SK-N-SH treated with all-trans-retinoic acid at 6 μM for 48 hours (cell line): ENCODE data around the gene OTOR.

ENCODE experiments used
- ATAC-seq: fragments of 200-7000 bp; cut with Tn5 transposase; 3 replicates; pipeline ENCODE4 v1.9.1; 2020; ENCODE audit warnings: mild to moderate bottlenecking, moderate library complexity
- ARNTL ChIP-seq: fragments of 450-650 bp; formaldehyde crosslinking; IDR thresholded peaks from 2 replicates; pipeline ENCODE4 v1.5.0; 2020; ENCODE audit warnings: low read depth, mild to moderate bottlenecking, moderate library complexity, borderline replicate concordance
- BACH2 ChIP-seq: fragments of 250-450 bp; sonication (Bioruptor Pico); IDR thresholded peaks from 2 replicates; pipeline ENCODE4 v1.9.0; 2021; ENCODE audit warnings: mild to moderate bottlenecking, borderline replicate concordance
- ESRRG ChIP-seq: fragments of 250-450 bp; sonication (Bioruptor Pico); IDR thresholded peaks from 2 replicates; pipeline ENCODE4 v1.6.1; 2021; ENCODE audit warnings: mild to moderate bottlenecking
- GLIS3 ChIP-seq: fragments of 250-450 bp; sonication (Bioruptor Pico); IDR thresholded peaks from 2 replicates; pipeline ENCODE4 v1.5.0; 2020; ENCODE audit warnings: mild to moderate bottlenecking, moderate library complexity
- ISL1 ChIP-seq: fragments of 250-450 bp; sonication (Bioruptor Pico); IDR thresholded peaks from 2 replicates; pipeline ENCODE4 v2.1.2; 2022; ENCODE audit warnings: mild to moderate bottlenecking, moderate library complexity
- OSR1 ChIP-seq: fragments of 250-450 bp; sonication (Bioruptor Pico); IDR thresholded peaks from 2 replicates; pipeline ENCODE4 v1.8.0; 2022; ENCODE audit warnings: moderate library complexity, mild to moderate bottlenecking, inconsistent platforms
- SNAI2 ChIP-seq: fragments of 250-450 bp; sonication (Bioruptor Pico); IDR thresholded peaks from 2 replicates; pipeline ENCODE4 v1.5.0; 2020; ENCODE audit warnings: mild to moderate bottlenecking, moderate library complexity
- TCF4 ChIP-seq: fragments of 250-450 bp; sonication (Bioruptor Pico); IDR thresholded peaks from 2 replicates; pipeline ENCODE4 v1.8.0; 2021; ENCODE audit warnings: mild to moderate bottlenecking, moderate library complexity, borderline replicate concordance
- TOX ChIP-seq: fragments of 250-450 bp; sonication (Bioruptor Pico); IDR thresholded peaks from 2 replicates; pipeline ENCODE4 v1.8.0; 2021; ENCODE audit warnings: mild to moderate bottlenecking, moderate library complexity, borderline replicate concordance
- ZC3H10 ChIP-seq: fragments of 250-450 bp; sonication (Bioruptor Pico); IDR thresholded peaks from 2 replicates; pipeline ENCODE4 v1.5.1; 2021; ENCODE audit warnings: mild to moderate bottlenecking, moderate library complexity
- ZFP3 ChIP-seq: fragments of 250-450 bp; sonication (Bioruptor Pico); IDR thresholded peaks from 2 replicates; pipeline ENCODE4 v1.5.0; 2020; ENCODE audit warnings: mild to moderate bottlenecking, moderate library complexity
- ZFP30 ChIP-seq: fragments of 450-650 bp; formaldehyde crosslinking; IDR thresholded peaks from 2 replicates; pipeline ENCODE4 v1.5.0; 2022; ENCODE audit warnings: mild to moderate bottlenecking, moderate library complexity
- ZNF565 ChIP-seq: fragments of 450-650 bp; formaldehyde crosslinking; conservative IDR thresholded peaks from 2 replicates; pipeline ENCODE4 v1.5.0; 2020; ENCODE audit warnings: low read depth, mild to moderate bottlenecking, moderate library complexity
- ZNF70 ChIP-seq: fragments of 450-650 bp; formaldehyde crosslinking; IDR thresholded peaks from 2 replicates; pipeline ENCODE4 v1.5.0; 2020; ENCODE audit warnings: mild to moderate bottlenecking, moderate library complexity
- ZNF8 ChIP-seq: fragments of 450-650 bp; formaldehyde crosslinking; IDR thresholded peaks from 2 replicates; pipeline ENCODE4 v1.5.0; 2020; ENCODE audit warnings: mild to moderate bottlenecking, moderate library complexity
- TF ChIP-seq, protein P1 (sequence below): fragments of 250-450 bp; sonication (Bioruptor Pico); IDR thresholded peaks from 2 replicates; pipeline ENCODE4 v1.8.0; 2021; ENCODE audit warnings: low read depth, mild to moderate bottlenecking, moderate library complexity, borderline replicate concordance
- TF ChIP-seq, protein P2 (sequence below): fragments of 250-450 bp; sonication (Bioruptor Pico); IDR thresholded peaks from 2 replicates; pipeline ENCODE4 v1.8.0; 2020; ENCODE audit warnings: mild to moderate bottlenecking, moderate library complexity, borderline replicate concordance
- TF ChIP-seq, protein P3 (sequence below): fragments of 250-450 bp; sonication (Bioruptor Pico); IDR thresholded peaks from 2 replicates; pipeline ENCODE4 v1.5.1; 2021; ENCODE audit warnings: mild to moderate bottlenecking, moderate library complexity
- TF ChIP-seq, protein P4 (sequence below): fragments of 250-450 bp; sonication (Bioruptor Pico); IDR thresholded peaks from 2 replicates; pipeline ENCODE4 v1.5.1; 2020; ENCODE audit warnings: low read depth, mild to moderate bottlenecking, moderate library complexity

Gene OTOR, protein sequence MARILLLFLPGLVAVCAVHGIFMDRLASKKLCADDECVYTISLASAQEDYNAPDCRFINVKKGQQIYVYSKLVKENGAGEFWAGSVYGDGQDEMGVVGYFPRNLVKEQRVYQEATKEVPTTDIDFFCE

DNA sequence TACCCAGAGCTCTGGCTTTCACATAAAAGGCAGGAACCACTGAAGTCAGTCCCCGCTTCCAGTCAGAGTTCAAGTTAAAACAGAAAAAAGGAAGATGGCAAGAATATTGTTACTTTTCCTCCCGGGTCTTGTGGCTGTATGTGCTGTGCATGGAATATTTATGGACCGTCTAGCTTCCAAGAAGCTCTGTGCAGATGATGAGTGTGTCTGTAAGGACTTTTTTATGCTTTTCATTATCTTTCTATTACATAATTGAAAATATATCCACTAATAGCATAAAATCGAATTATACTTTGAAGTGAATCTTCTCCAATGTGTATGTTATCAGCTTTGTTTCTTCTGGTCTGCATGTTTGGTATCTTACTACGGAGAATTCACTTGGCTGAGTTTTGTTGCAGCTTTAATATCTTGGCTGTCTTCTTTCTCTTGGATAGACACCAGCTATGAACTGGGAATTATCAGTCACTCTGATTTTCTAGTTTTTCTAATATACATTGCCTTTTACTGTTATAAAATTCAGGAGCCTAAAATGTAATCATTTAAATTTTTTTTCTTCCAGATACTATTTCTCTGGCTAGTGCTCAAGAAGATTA is at the start of gene OTOR:
Gene OTOR (plus strand): TSS at position 51 of the 593 bp plus-strand sequence. CDS start 44 bp downstream, at position 95.
- no peak for ATAC-seq
- TF ChIP-seq ISL1 (CRISPR knock-in tag) (peak; percentile 82), SNAI2 (no peak), ZFP3 (no peak), ESRRG (CRISPR knock-in tag) (no peak), ZC3H10 (CRISPR knock-in tag) (no peak), OSR1 (CRISPR knock-in tag) (no peak), ZNF565 (no peak)
- TF ChIP-seq, all 23 proteins: peak for 1

DNA sequence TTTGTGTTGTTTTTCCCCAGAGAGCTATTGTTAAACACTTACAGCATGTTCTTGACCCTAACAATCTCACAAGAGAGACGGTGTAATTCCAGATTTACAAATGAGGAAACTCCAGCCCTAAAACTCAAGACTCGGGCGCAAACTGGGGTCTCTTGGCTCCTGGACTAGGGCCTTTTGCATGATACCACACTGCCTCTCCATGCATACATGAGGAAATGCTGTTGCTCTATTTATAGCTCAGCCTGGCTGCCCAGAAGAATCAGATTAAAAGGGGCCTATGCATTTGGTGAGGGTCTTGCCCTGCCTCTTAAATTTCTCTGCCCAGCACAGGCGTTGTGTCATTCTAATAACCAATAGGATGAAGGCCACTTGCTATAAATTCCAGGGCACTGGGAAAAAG is 48.9 kb upstream of the OTOR start:
- TF ChIP-seq ZFP30 (CRISPR knock-in tag) (no peak), ZNF8 (CRISPR knock-in tag) (no peak), BACH2 (no peak), ZNF565 (no peak), GLIS3 (CRISPR knock-in tag) (no peak), TCF4 (no peak), ZC3H10 (CRISPR knock-in tag) (no peak), ESRRG (CRISPR knock-in tag) (no peak)
- TF ChIP-seq, protein P1, sequence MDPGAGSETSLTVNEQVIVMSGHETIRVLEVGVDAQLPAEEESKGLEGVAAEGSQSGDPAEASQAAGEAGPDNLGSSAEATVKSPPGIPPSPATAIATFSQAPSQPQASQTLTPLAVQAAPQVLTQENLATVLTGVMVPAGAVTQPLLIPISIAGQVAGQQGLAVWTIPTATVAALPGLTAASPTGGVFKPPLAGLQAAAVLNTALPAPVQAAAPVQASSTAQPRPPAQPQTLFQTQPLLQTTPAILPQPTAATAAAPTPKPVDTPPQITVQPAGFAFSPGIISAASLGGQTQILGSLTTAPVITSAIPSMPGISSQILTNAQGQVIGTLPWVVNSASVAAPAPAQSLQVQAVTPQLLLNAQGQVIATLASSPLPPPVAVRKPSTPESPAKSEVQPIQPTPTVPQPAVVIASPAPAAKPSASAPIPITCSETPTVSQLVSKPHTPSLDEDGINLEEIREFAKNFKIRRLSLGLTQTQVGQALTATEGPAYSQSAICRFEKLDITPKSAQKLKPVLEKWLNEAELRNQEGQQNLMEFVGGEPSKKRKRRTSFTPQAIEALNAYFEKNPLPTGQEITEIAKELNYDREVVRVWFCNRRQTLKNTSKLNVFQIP: no peak
- TF ChIP-seq, protein P2, sequence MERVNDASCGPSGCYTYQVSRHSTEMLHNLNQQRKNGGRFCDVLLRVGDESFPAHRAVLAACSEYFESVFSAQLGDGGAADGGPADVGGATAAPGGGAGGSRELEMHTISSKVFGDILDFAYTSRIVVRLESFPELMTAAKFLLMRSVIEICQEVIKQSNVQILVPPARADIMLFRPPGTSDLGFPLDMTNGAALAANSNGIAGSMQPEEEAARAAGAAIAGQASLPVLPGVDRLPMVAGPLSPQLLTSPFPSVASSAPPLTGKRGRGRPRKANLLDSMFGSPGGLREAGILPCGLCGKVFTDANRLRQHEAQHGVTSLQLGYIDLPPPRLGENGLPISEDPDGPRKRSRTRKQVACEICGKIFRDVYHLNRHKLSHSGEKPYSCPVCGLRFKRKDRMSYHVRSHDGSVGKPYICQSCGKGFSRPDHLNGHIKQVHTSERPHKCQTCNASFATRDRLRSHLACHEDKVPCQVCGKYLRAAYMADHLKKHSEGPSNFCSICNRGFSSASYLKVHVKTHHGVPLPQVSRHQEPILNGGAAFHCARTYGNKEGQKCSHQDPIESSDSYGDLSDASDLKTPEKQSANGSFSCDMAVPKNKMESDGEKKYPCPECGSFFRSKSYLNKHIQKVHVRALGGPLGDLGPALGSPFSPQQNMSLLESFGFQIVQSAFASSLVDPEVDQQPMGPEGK (CRISPR knock-in tag): no peak
- TF ChIP-seq, protein P3, sequence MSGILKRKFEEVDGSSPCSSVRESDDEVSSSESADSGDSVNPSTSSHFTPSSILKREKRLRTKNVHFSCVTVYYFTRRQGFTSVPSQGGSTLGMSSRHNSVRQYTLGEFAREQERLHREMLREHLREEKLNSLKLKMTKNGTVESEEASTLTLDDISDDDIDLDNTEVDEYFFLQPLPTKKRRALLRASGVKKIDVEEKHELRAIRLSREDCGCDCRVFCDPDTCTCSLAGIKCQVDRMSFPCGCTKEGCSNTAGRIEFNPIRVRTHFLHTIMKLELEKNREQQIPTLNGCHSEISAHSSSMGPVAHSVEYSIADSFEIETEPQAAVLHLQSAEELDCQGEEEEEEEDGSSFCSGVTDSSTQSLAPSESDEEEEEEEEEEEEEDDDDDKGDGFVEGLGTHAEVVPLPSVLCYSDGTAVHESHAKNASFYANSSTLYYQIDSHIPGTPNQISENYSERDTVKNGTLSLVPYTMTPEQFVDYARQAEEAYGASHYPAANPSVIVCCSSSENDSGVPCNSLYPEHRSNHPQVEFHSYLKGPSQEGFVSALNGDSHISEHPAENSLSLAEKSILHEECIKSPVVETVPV (CRISPR knock-in tag): no peak
- TF ChIP-seq, protein P4, sequence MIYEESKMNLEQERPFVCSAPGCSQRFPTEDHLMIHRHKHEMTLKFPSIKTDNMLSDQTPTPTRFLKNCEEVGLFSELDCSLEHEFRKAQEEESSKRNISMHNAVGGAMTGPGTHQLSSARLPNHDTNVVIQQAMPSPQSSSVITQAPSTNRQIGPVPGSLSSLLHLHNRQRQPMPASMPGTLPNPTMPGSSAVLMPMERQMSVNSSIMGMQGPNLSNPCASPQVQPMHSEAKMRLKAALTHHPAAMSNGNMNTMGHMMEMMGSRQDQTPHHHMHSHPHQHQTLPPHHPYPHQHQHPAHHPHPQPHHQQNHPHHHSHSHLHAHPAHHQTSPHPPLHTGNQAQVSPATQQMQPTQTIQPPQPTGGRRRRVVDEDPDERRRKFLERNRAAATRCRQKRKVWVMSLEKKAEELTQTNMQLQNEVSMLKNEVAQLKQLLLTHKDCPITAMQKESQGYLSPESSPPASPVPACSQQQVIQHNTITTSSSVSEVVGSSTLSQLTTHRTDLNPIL (CRISPR knock-in tag): no peak
- no peak for ATAC-seq

DNA sequence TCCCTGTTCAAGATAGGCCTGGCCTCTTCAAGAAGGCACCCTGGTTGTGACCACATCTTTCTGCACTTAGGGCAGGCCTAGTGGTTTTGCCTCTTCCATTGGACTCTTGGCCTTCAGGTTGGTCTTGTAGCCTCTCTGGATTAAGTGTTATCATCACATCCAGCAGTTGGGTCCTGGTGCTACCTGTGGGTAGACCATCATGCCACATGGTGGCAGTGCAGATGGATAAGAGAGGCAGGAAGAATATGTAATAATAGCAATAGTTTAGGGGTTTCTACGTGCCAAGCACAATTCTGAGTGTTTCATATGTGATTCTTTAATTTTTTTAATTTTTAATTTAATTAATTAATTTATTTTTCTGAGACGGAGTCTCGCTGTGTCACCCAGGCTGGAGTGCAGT is 46.9 kb upstream of the OTOR start:
- TF ChIP-seq OSR1 (CRISPR knock-in tag) (no peak), ZNF70 (CRISPR knock-in tag) (no peak), TOX (CRISPR knock-in tag) (no peak), ARNTL (no peak), ISL1 (CRISPR knock-in tag) (no peak), TCF4 (no peak), BACH2 (no peak), ZFP30 (CRISPR knock-in tag) (no peak), SNAI2 (no peak), ZC3H10 (CRISPR knock-in tag) (no peak), ZNF8 (CRISPR knock-in tag) (no peak)
- TF ChIP-seq, protein P2 (CRISPR knock-in tag): no peak
- TF ChIP-seq, protein P1: no peak
- TF ChIP-seq, protein P4 (CRISPR knock-in tag): no peak
- peak; percentile 61; the same call in 2 of the 3 replicates for ATAC-seq
